ENCODE data around the gene ELAC2.
"Not testable (repeated sequence)": the region's sequence is repeated elsewhere in the genome, so short reads cannot be mapped to it uniquely, and the experiment has no call there.

GRCh38 chr17:12978787-12979186 lies 39.0 kb downstream of the ELAC2 start:
- not testable (repeated sequence) for TF ChIP-seq CTCF, POLR2A (IDR thresholded peaks at IDR 0.05)
